ENCODE measurements around the gene TAS2R16.

Gene TAS2R16

GRCh38 chr7:122989041-122989440, 6.5 kb downstream of the TAS2R16 start:
- Histone ChIP-seq H3K4me1 (ENCODE audit: low read length) (no peaks in the 10 kb centered on the region), H3K4me3 (ENCODE audit: low read length) (no peak overlapping the region), H3K27ac (ENCODE audit: low read length) (no peak overlapping the region), H3K27me3 (replicated peaks; ENCODE audit: insufficient read depth, low read length) (no peaks in the 10 kb centered on the region), H3K9me3 (replicated peaks; ENCODE audit: insufficient read depth, low read length) (no peaks in the 10 kb centered on the region), H3K36me3 (replicated peaks; ENCODE audit: insufficient read depth, low read length) (no peaks in the 10 kb centered on the region), H3K79me2 (ENCODE audit: low read length) (no peaks in the 10 kb centered on the region), H3K9ac (ENCODE audit: low read length) (no peak overlapping the region), H3K9me2 (replicated peaks; ENCODE audit: insufficient read depth, low read length) (no peaks in the 10 kb centered on the region), H4K20me1 (ENCODE audit: insufficient read depth, low read length) (no peaks in the 10 kb centered on the region), H3K4me2 (ENCODE audit: low read depth, low read length) (no peak overlapping the region), H3F3A (ENCODE audit: insufficient read depth, low read length) (no peaks in the 10 kb centered on the region), H2AFZ (ENCODE audit: low read length) (no peak overlapping the region)
- TF ChIP-seq EZH2phosphoT487 (IDR thresholded peaks at IDR 0.05; ENCODE audit: low read length) (no peak), EZH2 (optimal IDR thresholded peaks at IDR 0.05; ENCODE audit: low read depth, low read length) (no peak), CTCF (IDR thresholded peaks at IDR 0.05; ENCODE audit: low read length) (no peak)
- no peak for DNase-seq

GRCh38 chr7:122988333-122988732, 7.2 kb downstream of the TAS2R16 start:
- H3K4me3 ChIP-seq (ENCODE audit: low read length): no peak overlapping the region
- H3K9me3 ChIP-seq (replicated peaks; ENCODE audit: insufficient read depth, low read length): no peaks in the 10 kb centered on the region
- no peak overlapping the region for H3K27ac ChIP-seq (ENCODE audit: low read length)
- H3F3A ChIP-seq (ENCODE audit: insufficient read depth, low read length): no peaks in the 10 kb centered on the region
- no peak for TF ChIP-seq EZH2phosphoT487 (IDR thresholded peaks at IDR 0.05; ENCODE audit: low read length)
- TF ChIP-seq CTCF (IDR thresholded peaks at IDR 0.05; ENCODE audit: low read length): no peak
- no peak for TF ChIP-seq EZH2 (optimal IDR thresholded peaks at IDR 0.05; ENCODE audit: low read depth, low read length)
- H3K36me3 ChIP-seq (replicated peaks; ENCODE audit: insufficient read depth, low read length): no peaks in the 10 kb centered on the region
- no peaks in the 10 kb centered on the region for H4K20me1 ChIP-seq (ENCODE audit: insufficient read depth, low read length)
- no peaks in the 10 kb centered on the region for H3K9me2 ChIP-seq (replicated peaks; ENCODE audit: insufficient read depth, low read length)
- H3K4me1 ChIP-seq (ENCODE audit: low read length): no peaks in the 10 kb centered on the region
- H3K27me3 ChIP-seq (replicated peaks; ENCODE audit: insufficient read depth, low read length): no peaks in the 10 kb centered on the region
- no peak overlapping the region for H3K4me2 ChIP-seq (ENCODE audit: low read depth, low read length)
- no peak overlapping the region for H2AFZ ChIP-seq (ENCODE audit: low read length)
- no peaks in the 10 kb centered on the region for H3K79me2 ChIP-seq (ENCODE audit: low read length)
- no peak overlapping the region for H3K9ac ChIP-seq (ENCODE audit: low read length)
- no peak for DNase-seq

GRCh38 chr7:122987463-122987862, 8.0 kb downstream of the TAS2R16 start:
- Histone ChIP-seq H3K4me3 (ENCODE audit: low read length) (no peak overlapping the region), H3K4me1 (ENCODE audit: low read length) (no peaks in the 10 kb centered on the region), H3K9me3 (replicated peaks; ENCODE audit: insufficient read depth, low read length) (no peaks in the 10 kb centered on the region), H3K9ac (ENCODE audit: low read length) (no peak overlapping the region), H3K27ac (ENCODE audit: low read length) (no peak overlapping the region), H2AFZ (ENCODE audit: low read length) (no peak overlapping the region), H3F3A (ENCODE audit: insufficient read depth, low read length) (no peaks in the 10 kb centered on the region), H4K20me1 (ENCODE audit: insufficient read depth, low read length) (no peaks in the 10 kb centered on the region), H3K9me2 (replicated peaks; ENCODE audit: insufficient read depth, low read length) (no peaks in the 10 kb centered on the region), H3K4me2 (ENCODE audit: low read depth, low read length) (no peak overlapping the region), H3K36me3 (replicated peaks; ENCODE audit: insufficient read depth, low read length) (no peaks in the 10 kb centered on the region), H3K79me2 (ENCODE audit: low read length) (no peaks in the 10 kb centered on the region), H3K27me3 (replicated peaks; ENCODE audit: insufficient read depth, low read length) (no peaks in the 10 kb centered on the region)
- TF ChIP-seq EZH2phosphoT487 (IDR thresholded peaks at IDR 0.05; ENCODE audit: low read length) (no peak), EZH2 (optimal IDR thresholded peaks at IDR 0.05; ENCODE audit: low read depth, low read length) (no peak), CTCF (IDR thresholded peaks at IDR 0.05; ENCODE audit: low read length) (no peak)
- DNase-seq: no peak

Measured in MM.1S (cell line).